ENCODE measurements around the gene PTPRD.

PTPRD gene

GRCh38 chr9:10272830-10273229, 340.0 kb downstream of the PTPRD start:
- no peak for DNase-seq (ENCODE audit: low read depth in 1 of 2, low spot score in 1 of 2)

- DNase-seq (ENCODE audit: low read depth in 1 of 2, low spot score in 1 of 2) = no peak
Observed at GRCh38 chr9:10268531-10269485, 344.0 kb downstream of the PTPRD start.

- DNase-seq (ENCODE audit: low read depth in 1 of 2, low spot score in 1 of 2) = no peak
Observed at GRCh38 chr9:10265153-10265631, 347.6 kb downstream of the PTPRD start.

- no peak for DNase-seq (ENCODE audit: low read depth in 1 of 2, low spot score in 1 of 2)
Observed at GRCh38 chr9:10260501-10260900, 352.3 kb downstream of the PTPRD start.

GRCh38 chr9:10259668-10260067, 353.1 kb downstream of the PTPRD start:
- no peak for DNase-seq (ENCODE audit: low read depth in 1 of 2, low spot score in 1 of 2)

- DNase-seq (ENCODE audit: low read depth in 1 of 2, low spot score in 1 of 2) = no peak
Observed at GRCh38 chr9:10255758-10256157, 357.0 kb downstream of the PTPRD start.

- DNase-seq (ENCODE audit: low read depth in 1 of 2, low spot score in 1 of 2) = no peak
Observed at GRCh38 chr9:10254338-10254737, 358.5 kb downstream of the PTPRD start.

- no peak for DNase-seq (ENCODE audit: low read depth in 1 of 2, low spot score in 1 of 2)
Observed at GRCh38 chr9:10253341-10253740, 359.5 kb downstream of the PTPRD start.

- DNase-seq (ENCODE audit: low read depth in 1 of 2, low spot score in 1 of 2) = no peak
Observed at GRCh38 chr9:10252174-10252573, 360.6 kb downstream of the PTPRD start.

- DNase-seq (ENCODE audit: low read depth in 1 of 2, low spot score in 1 of 2) = no peak
Observed at GRCh38 chr9:10251490-10251889, 361.3 kb downstream of the PTPRD start.

GRCh38 chr9:10250219-10250618, 362.6 kb downstream of the PTPRD start:
- DNase-seq (ENCODE audit: low read depth in 1 of 2, low spot score in 1 of 2) = no peak

GRCh38 chr9:10248890-10249289, 363.9 kb downstream of the PTPRD start:
- DNase-seq (ENCODE audit: low read depth in 1 of 2, low spot score in 1 of 2) = no peak

- DNase-seq (ENCODE audit: low read depth in 1 of 2, low spot score in 1 of 2) = no peak
Observed at GRCh38 chr9:10242255-10242654, 370.5 kb downstream of the PTPRD start.

GRCh38 chr9:10238087-10238486, 374.7 kb downstream of the PTPRD start:
- DNase-seq (ENCODE audit: low read depth in 1 of 2, low spot score in 1 of 2) = no peak

GRCh38 chr9:10237584-10237983, 375.2 kb downstream of the PTPRD start:
- no peak for DNase-seq (ENCODE audit: low read depth in 1 of 2, low spot score in 1 of 2)

- DNase-seq (ENCODE audit: low read depth in 1 of 2, low spot score in 1 of 2) = no peak
Observed at GRCh38 chr9:10236161-10236560, 376.6 kb downstream of the PTPRD start.

GRCh38 chr9:10235376-10235775, 377.4 kb downstream of the PTPRD start:
- DNase-seq (ENCODE audit: low read depth in 1 of 2, low spot score in 1 of 2) = no peak

- DNase-seq (ENCODE audit: low read depth in 1 of 2, low spot score in 1 of 2) = no peak
Observed at GRCh38 chr9:10232352-10232930, 380.4 kb downstream of the PTPRD start.

GRCh38 chr9:10230512-10230911, 382.3 kb downstream of the PTPRD start:
- DNase-seq (ENCODE audit: low read depth in 1 of 2, low spot score in 1 of 2) = no peak

GRCh38 chr9:10228082-10228481, 384.7 kb downstream of the PTPRD start:
- DNase-seq (ENCODE audit: low read depth in 1 of 2, low spot score in 1 of 2) = no peak

- DNase-seq (ENCODE audit: low read depth in 1 of 2, low spot score in 1 of 2) = no peak
Observed at GRCh38 chr9:10226996-10227395, 385.8 kb downstream of the PTPRD start.

GRCh38 chr9:10212702-10213101, 400.1 kb downstream of the PTPRD start:
- no peak for DNase-seq (ENCODE audit: low read depth in 1 of 2, low spot score in 1 of 2)
